ENCODE results near the gene TBCD. TPM values are rescaled to one million over a fixed set of nuclear protein-coding genes. Genes with fewer than 3 reads are reported as not detected.

The TBCD gene
- total RNA-seq, 2 donors from 2014 or later = 64.0 to 123 TPM

DNA sequence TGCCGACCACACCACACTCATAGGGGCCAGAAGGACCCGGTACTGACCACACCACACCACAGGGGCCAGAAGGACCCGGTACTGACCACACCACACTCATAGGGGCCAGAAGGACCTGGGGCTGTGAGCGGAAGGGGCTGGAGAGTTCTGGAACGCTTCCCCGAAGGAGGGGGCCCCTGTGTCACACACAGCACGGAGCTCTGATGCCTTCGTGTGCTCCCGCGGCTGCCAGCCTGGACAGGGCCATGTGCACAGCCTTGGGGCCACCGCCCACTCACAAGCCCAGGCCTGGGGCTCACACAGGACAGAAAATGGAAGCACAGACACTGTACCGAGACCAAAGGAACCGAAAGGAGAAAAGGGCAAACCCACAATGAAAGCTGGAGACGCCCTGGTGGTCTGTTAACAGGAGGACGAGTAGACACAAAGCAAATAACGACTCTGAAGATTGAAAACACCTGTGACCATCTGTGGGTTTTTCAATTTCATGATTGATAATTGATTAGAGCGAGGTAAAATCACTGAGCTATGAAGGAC lies 221.0 kb downstream of the TBCD start:
- Histone ChIP-seq H3K27ac (no peak overlapping the region), H3K4me3 (no peak overlapping the region), H3K4me1 (replicated peaks) (no peaks in the 10 kb centered on the region), H3K36me3 (no peaks in the 10 kb centered on the region), H3K27me3 (replicated peaks; ENCODE audit: insufficient read depth) (no peaks in the 10 kb centered on the region), H3K9me3 (no peaks in the 10 kb centered on the region)
- intact Hi-C loops (cut with DNase I) = no loop called here
- TF ChIP-seq, protein P1, sequence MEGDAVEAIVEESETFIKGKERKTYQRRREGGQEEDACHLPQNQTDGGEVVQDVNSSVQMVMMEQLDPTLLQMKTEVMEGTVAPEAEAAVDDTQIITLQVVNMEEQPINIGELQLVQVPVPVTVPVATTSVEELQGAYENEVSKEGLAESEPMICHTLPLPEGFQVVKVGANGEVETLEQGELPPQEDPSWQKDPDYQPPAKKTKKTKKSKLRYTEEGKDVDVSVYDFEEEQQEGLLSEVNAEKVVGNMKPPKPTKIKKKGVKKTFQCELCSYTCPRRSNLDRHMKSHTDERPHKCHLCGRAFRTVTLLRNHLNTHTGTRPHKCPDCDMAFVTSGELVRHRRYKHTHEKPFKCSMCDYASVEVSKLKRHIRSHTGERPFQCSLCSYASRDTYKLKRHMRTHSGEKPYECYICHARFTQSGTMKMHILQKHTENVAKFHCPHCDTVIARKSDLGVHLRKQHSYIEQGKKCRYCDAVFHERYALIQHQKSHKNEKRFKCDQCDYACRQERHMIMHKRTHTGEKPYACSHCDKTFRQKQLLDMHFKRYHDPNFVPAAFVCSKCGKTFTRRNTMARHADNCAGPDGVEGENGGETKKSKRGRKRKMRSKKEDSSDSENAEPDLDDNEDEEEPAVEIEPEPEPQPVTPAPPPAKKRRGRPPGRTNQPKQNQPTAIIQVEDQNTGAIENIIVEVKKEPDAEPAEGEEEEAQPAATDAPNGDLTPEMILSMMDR (IDR thresholded peaks at IDR 0.05) = no peak
- TF ChIP-seq POLR2AphosphoS5 (IDR thresholded peaks at IDR 0.05) (no peak), POLR2A (IDR thresholded peaks at IDR 0.05) (no peak)
- WGBS = 83% methylated on average over 13 of the region's 17 CpGs
- DNase-seq (ENCODE audit: low spot score) = no peak

DNA sequence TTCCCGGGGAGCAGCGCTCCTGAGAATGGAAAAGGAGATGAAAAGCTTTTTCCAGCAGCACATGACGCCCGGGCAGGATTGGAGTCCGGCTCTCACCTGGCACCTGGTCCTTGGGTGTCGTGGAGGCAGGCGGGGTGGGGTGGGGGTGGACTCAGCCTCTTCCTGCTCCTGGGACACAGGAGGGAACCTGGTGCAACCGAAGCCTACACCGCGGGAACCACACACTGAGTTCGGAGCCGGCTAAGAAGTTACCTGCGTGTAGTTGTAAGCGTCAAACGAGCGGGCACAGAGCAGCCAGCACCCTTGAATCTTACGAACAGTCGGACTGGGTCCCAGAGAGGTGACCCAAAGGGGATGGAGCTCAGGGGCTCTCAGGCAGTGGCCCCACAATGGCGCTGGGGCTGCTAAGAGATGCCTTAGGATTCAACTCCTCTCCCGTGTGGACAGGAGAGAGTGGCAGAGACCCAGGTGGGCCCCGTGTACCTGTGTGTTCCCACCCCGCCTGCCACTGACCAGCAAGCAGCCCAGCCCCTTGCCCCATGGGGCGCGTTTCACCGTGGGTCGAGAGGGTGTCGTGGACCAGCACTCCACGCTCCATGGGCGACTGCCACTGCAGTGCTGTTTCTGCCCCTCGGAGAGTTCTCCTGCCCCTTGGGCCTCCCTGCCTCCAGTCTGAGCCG lies 221.7 kb downstream of the TBCD start:
- 92% methylated on average over 31 of the region's 31 CpGs for WGBS
- H3K27me3 ChIP-seq (replicated peaks; ENCODE audit: insufficient read depth) = no peaks in the 10 kb centered on the region
- no peak for TF ChIP-seq POLR2A (IDR thresholded peaks at IDR 0.05)
- TF ChIP-seq, protein P1 (IDR thresholded peaks at IDR 0.05) = no peak
- no peak for TF ChIP-seq POLR2AphosphoS5 (IDR thresholded peaks at IDR 0.05)
- intact Hi-C loops (cut with DNase I) = no loop called here
- no peak overlapping the region for H3K27ac ChIP-seq
- H3K36me3 ChIP-seq = no peaks in the 10 kb centered on the region
- DNase-seq (ENCODE audit: low spot score) = no peak
- H3K4me1 ChIP-seq (replicated peaks) = no peaks in the 10 kb centered on the region
- no peaks in the 10 kb centered on the region for H3K9me3 ChIP-seq
- no peak overlapping the region for H3K4me3 ChIP-seq

DNA sequence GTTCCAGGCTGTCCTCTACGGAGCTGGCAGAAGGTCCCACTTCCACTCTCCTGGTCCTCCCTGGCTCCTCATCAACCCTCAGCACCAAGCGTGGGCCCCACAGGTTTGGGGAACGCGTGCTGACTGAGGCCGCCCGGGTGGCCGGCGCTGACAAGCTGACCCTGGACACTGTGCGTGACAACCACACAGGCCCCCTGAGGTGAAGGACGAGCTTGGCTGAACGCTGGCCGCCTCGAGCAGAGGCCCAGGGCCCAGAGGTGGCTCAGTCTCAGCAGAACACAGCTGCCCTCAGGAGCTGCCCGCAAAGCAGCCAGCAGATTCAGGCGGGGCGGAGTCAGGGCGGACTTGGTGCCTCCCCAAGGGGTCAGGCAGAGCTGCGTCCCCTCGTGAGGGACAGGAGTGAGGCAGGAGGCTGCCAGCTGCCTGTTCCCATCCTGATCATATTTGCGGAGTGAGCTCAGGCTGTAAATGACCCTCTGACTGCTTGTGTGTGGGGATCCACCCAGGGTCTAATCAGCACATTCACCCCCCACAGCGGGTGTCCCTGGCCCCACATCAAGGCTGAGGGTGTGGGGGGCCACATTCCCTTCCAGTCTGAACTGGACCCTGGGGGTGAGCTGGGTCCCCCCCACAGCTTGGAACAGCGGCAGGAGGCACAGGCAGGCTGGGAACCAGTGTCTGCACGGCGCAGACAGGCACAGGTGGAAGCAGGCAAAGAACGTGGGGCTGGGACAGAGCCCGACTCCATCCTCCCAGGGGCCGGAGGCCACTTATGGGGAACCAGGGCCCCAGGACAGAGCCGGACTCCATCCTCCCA lies 222.5 kb downstream of the TBCD start:
- WGBS = 89% methylated on average over 26 of the region's 28 CpGs
- Histone ChIP-seq H3K9me3 (no peaks in the 10 kb centered on the region), H3K4me1 (replicated peaks) (no peaks in the 10 kb centered on the region), H3K4me3 (no peak overlapping the region), H3K36me3 (no peaks in the 10 kb centered on the region), H3K27ac (no peak overlapping the region), H3K27me3 (replicated peaks; ENCODE audit: insufficient read depth) (no peaks in the 10 kb centered on the region)
- no peak for DNase-seq (ENCODE audit: low spot score)
- TF ChIP-seq, protein P1 (IDR thresholded peaks at IDR 0.05) = no peak
- TF ChIP-seq POLR2AphosphoS5 (IDR thresholded peaks at IDR 0.05) (no peak), POLR2A (IDR thresholded peaks at IDR 0.05) (no peak)
- intact Hi-C loops (cut with DNase I) = no loop called here

DNA sequence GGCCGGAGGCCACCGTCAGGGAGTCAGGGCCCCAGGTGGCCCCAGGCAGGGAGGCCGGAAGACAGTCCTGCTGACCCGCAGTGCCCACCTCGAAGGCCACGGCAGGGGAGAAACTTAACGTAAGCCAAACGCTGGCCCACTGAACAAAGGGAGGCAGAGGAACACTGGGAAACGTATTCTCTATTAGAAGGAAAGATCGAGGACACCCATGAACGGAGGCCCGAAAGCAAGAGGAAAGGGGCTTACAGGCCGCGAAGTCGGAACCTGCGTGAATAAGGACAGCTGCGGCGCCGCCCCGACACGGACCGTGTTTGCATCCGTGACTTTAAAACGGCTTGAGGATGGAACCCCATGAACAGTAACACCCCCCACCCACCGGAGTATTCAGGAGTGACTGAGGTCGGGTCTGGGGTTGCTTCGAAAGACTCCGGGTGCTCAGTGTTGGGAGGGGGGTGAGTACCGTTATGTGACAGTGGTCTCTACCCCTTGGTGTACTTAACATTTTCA lies 225.2 kb downstream of the TBCD start:
- no peak overlapping the region for H3K4me3 ChIP-seq
- no peaks in the 10 kb centered on the region for H3K9me3 ChIP-seq
- 96% methylated on average over 29 of the region's 29 CpGs for WGBS
- DNase-seq (ENCODE audit: low spot score) = no peak
- TF ChIP-seq, protein P1 (IDR thresholded peaks at IDR 0.05) = no peak
- TF ChIP-seq POLR2AphosphoS5 (IDR thresholded peaks at IDR 0.05) (no peak), POLR2A (IDR thresholded peaks at IDR 0.05) (no peak)
- no peaks in the 10 kb centered on the region for H3K36me3 ChIP-seq
- H3K27me3 ChIP-seq (replicated peaks; ENCODE audit: insufficient read depth) = no peaks in the 10 kb centered on the region
- no peaks in the 10 kb centered on the region for H3K4me1 ChIP-seq (replicated peaks)
- no peak overlapping the region for H3K27ac ChIP-seq
- intact Hi-C loops (cut with DNase I) = no loop called here
